HG03066 (cell line): ENCODE measurements around the gene CHRM2.

Experiments
- ATAC-seq: cut with Tn5 transposase; IDR thresholded peaks from one replicate; pipeline ENCODE4 v1.9.1; 2021; ENCODE audit warnings: low read depth; ENCODE audit not compliant: unreplicated experiment

Gene CHRM2

DNA sequence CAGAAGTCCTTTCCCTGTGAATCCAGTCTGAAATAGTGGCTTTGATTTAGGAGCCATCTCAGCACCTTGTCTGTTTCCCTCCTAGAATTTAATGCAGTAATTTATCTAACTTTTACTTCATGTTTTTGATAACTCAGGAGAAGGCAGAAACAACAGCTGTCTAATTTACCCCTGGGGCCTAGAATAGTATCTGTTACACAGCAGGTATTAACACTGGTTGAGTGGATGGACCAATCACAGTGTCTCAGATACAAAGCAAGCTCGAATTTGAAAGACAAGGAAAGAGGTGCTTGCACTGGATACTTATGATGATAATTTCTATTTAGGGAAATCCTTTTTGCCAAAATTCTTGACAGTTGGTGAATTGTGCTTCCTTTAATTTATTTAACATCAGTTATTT, 23.4 kb downstream of the CHRM2 start:
- no peak for ATAC-seq

GRCh38 chr7:136894789-136895188, 26.3 kb downstream of the CHRM2 start:
- no peak for ATAC-seq

DNA sequence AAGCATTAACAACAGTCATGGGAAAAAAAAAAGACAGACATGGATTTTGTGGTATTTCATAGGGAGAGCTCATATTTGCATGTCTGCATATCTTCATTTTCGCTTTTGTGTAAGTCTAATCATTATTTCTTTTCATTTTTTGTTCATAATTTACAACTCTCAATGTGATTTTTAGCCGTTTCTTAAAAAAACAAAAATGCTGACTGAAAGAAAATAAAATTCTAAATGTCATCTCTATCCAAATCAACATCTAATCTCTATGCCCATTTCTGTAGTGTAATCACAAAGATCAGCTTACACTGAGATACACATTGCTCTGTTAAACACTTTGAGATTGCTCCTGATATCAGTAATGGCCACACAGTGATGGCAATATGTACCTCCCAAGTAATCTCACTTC, 29.2 kb downstream of the CHRM2 start:
- no peak for ATAC-seq

- ATAC-seq: no peak
These were observed 31.6 kb downstream of the CHRM2 start for GRCh38 chr7:136900005-136900404.

GRCh38 chr7:136910771-136911170, 42.3 kb downstream of the CHRM2 start:
- ATAC-seq: no peak

GRCh38 chr7:136911344-136911743, 42.9 kb downstream of the CHRM2 start:
- ATAC-seq: no peak

DNA sequence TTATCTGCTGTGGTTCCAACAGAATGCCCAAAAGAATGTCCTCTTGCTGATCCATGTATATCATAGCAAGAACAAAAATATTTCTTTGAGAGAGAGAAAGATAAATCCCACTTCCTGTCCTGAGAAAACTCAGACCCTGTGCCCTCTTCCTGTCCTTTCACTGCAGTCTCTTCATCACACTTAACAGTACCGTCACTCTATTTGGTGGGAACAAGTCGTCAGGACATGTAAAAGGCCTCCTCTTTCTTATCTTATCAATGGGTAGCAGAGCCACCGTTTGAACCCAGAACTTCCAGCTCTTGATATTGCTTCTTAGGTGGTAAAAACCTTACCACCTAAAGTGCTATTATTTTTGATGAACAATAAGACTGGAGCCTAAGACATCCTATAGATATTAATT, 43.9 kb downstream of the CHRM2 start:
- no peak for ATAC-seq

- ATAC-seq: no peak
These were observed 45.6 kb downstream of the CHRM2 start for GRCh38 chr7:136914016-136914415.

- no peak for ATAC-seq
These were observed 51.4 kb downstream of the CHRM2 start for GRCh38 chr7:136919820-136920219.

- no peak for ATAC-seq
These were observed 54.7 kb downstream of the CHRM2 start for GRCh38 chr7:136923111-136923667.

- no peak for ATAC-seq
These were observed 56.6 kb downstream of the CHRM2 start for GRCh38 chr7:136925044-136925443.

GRCh38 chr7:136925556-136925955, 57.1 kb downstream of the CHRM2 start:
- ATAC-seq: no peak

- ATAC-seq: no peak
These were observed 62.9 kb downstream of the CHRM2 start for GRCh38 chr7:136931169-136931867.

GRCh38 chr7:136937436-136937835, 69.0 kb downstream of the CHRM2 start:
- no peak for ATAC-seq

DNA sequence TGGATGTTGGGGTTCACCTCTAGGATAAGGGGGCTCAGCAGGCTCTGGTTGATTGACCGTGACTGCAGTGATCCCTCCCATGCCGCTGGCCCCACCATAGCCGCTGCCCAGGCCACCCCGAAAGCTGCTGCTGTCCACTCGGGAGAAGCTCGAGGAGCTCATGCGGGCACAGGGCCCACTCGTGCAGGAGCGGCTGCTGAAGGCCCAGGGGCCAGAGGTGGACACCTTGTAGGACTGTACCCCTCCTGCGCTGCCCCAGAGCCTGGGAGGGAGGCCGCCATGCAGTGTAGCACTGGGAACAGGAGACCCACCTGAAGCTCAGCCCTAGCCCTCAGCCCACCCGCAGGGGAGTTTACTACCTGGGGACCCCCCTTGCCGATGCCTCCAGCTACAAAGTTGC, 70.0 kb downstream of the CHRM2 start:
- no peak for ATAC-seq

GRCh38 chr7:136940122-136940521, 71.7 kb downstream of the CHRM2 start:
- no peak for ATAC-seq

GRCh38 chr7:136940917-136941316, 72.5 kb downstream of the CHRM2 start:
- ATAC-seq: no peak

GRCh38 chr7:136941816-136942215, 73.4 kb downstream of the CHRM2 start:
- ATAC-seq: no peak

- ATAC-seq: no peak
These were observed 73.9 kb downstream of the CHRM2 start for GRCh38 chr7:136942401-136942800.

GRCh38 chr7:136942994-136943393, 74.5 kb downstream of the CHRM2 start:
- no peak for ATAC-seq

- ATAC-seq: no peak
These were observed 78.9 kb downstream of the CHRM2 start for GRCh38 chr7:136947347-136947746.

- no peak for ATAC-seq
These were observed 81.9 kb downstream of the CHRM2 start for GRCh38 chr7:136950331-136950730.

DNA sequence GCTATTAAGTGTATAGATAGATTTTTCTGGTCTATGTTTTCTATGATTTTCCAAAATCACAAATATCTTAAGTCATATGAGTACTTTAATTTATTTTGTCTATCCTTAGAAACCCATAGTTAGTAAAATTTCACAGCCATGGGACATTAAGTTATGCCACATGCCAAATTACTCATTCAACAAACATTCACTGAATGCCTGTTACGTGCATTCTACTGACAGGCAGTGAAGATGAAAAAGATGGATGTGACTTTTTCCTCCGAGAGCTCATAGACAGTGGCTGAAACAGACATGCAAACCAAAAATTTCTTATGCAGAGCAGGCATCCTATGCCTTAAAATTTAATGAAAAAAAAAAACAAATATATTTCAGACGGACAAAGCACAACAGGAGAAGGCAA, 84.9 kb downstream of the CHRM2 start:
- ATAC-seq: no peak
